Nucleus accumbens (tissue), 56 donors: ENCODE results near the gene PHLDA1.
A peak's percentile ranks its signal among the peaks of the same experiment; 100 is the strongest.

Source experiments
- DNase-seq, 56 donors: peaks; one replicate each; lab custom pipeline; 2025; lab: John Stamatoyannopoulos, UW

PHLDA1 gene

GRCh38 chr12:76038176-76038575 lies 6.6 kb upstream of the PHLDA1 start:
- no peak for DNase-seq

DNA sequence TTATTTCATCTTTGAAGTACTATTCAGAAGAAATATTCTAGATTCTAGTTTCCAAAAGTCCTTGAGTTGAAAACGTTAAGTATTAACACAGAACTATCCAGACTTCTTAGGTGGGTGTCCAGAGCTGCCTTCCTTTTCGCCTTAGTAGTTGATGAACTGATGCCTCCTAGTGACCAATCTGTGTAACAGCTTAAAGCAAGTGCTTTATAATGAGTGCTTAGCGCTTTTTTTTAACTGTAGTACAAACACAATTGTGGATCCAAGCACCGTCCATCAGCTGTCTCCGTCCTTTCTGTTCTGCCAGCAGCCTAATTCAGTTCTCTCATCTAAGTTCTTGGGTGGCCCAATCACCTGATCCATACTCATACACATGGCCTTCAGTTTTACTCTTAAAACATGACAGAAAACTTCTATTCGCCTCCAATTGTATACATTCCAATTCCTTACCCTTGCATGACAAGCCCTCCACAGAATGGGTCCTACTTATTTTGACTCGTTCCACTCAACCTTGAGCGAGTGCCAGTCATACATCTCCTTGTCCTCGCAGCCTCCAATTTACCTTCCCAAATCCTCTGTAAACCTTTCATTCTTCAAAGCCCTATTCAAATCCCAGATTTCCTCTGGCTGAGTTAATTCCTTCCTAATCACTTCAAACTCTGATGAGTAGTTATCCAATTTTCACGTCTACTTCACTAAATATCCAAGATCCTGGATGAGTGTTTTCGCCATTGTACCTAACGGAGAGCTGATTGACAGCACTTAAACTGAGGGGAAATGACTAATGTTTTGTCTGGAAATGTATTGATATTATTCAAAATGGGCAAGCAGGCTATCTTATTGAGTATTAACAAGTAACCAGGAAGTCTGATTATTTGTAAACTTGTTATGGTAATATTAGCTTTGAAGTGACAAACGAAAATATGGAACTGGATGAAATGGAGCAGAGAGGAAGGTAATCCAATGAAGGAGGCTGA lies 5.8 kb upstream of the PHLDA1 start:
- peak in 10 of 56 donors; percentile 2 to 41 (median 16) for DNase-seq

GRCh38 chr12:76035045-76035444 lies 3.5 kb upstream of the PHLDA1 start:
- no peak for DNase-seq

- no peak for DNase-seq
Measured at GRCh38 chr12:76033081-76034011, 1.8 kb upstream of the PHLDA1 start.

DNA sequence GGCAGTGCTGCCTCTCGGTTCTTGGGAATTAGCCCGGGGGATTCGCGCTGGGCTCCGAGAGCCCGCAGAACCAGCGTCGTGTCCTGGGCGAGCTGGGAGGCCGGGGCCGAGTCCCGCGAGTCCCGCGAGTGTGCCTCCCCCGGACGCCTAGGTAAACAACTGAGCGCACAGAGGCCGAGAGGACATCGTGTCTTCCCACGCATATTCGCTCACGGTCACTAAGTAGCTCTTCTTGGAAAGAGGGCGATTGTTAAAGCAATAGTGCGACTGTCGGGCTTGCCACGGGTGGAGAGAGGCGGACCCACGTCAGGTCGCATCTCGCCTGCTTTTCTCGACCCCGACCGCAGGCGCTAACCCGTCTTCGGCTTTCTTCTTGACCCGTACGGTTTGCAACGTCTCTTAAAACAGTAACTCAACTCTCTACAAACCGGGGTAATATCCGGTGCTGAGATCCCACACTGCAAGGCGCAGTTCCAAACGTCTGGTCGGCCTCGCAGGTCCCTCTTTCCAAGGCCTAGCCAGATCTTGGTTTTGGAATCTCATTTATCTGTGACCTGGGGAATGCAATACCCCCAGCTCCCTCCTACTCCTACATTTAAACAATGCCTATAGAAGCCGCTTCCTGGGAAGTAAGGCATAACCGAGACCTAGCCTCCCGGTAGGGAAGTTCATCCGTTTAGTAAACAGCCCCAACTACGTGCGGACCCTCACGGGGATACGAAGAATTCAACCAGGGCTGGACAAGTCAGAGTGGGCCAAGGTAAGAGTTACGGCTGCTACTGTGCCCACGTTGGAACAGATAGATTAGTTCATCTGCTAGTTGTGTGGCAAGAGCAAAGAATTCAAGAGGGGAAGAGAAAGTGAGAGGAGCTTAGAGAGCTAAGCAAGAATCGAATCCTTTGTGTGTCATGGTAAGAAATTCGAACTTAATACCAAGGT lies 736 bp upstream of the PHLDA1 start:
- DNase-seq = peak in 34 of 56 donors; percentile 36 to 80 (median 68)

GRCh38 chr12:76031081-76031413 lies 529 bp downstream of the PHLDA1 start:
- DNase-seq = peak in 14 of 56 donors; percentile 41 to 76 (median 64)

DNA sequence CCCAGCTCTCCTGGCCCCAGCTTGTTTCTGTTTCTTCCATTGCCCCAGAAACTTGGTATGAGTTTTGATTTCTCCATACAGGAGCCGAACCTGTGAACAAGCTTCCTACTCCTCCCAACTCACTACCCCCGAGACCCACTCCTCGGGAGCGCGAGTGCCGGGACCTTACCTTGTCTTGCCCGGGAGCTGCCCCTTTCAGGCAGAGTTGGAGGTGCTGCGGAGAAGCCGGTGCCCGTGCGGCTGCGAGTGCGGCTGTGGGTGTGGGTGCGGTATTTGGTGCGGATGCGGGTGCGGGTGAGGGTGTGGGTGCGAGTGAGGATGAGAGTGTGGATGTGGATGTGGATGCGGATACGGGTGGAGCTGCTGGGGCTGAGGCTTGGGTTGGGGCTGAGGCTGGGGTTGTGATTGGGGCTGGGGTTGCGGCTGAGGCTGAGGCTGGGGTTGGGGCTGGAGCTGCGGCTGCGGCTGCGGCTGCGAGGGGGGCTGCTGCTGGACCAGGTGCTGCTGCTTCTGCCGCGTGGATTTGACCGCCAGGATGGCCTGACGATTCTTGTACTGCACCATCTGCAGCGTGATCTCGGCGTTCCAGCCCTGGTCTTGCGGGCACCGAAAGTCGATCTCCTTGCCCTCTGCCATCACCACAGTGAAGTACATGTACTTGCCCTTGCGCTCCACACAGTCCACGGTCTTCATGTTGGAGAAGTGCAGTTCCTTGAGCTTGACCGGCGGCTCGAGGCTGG lies 1.1 kb downstream of the PHLDA1 start:
- DNase-seq = peak in 31 of 56 donors; percentile 7 to 68 (median 43)

DNA sequence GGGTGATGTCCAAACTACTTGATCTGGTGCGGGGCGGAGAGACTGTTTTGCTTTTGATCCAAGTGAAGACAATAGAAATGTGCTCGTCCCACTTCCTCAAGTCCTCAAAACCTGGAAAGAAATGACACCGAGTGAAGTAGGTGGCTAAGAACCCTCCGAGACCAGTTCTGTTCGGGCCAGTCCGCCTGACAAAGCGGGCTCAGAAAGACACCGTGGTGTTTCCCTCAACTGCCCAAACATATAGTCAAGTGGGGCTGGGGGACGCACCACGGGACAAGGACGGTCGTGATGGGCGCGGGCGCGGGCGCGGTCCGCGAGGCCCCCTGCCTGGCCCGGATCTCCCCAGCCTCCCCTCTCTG lies 1.6 kb downstream of the PHLDA1 start:
- DNase-seq = peak in 4 of 56 donors; percentile 17 to 47 (median 34)

- DNase-seq = no peak
Measured at GRCh38 chr12:76028571-76029277, 2.9 kb downstream of the PHLDA1 start.

- no peak for DNase-seq
Measured at GRCh38 chr12:76026643-76027063, 4.9 kb downstream of the PHLDA1 start.

DNA sequence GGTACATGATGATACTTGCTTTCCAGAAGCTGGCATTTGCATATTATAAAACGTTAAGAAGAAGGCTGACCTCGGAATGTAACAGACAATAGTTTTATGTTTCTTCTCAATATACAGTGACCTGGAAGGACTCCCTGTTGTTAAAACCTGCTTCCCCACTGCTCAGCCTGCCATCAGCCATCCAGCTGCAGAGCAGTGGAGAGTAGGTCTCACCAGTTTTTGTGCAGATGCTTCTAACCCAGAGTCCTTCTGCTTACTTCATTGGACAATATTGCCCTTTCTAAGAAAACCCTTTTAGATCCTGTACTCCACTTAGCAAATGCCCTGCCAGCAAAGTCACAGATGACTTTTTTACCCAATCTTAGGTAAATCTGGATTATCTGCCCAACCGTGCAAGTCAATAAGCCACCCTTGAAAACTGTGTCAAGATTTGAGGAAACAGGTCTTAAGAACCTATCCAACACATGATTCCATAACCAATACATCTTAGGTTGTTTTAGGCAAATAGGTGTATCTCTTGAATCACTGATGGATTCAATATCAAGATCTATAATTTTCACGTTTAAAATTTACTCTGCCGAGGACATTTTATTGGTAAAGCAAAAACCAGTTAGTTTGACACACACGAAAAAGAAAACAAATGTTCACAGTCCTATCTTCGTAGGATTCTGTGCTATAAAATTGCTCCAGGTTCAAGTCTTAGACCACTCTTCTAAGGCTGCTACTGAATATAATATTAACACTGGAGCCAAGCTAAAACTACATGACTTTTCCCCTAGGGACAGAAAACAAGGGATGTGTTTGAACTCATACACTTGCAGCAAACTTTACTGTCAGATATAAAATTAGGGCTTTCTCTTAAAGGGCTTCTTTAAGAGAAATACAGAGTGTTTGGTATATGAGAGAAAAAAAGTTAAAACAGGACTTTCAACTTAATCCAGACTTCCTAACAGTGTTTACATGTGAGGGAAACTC lies 5.7 kb downstream of the PHLDA1 start:
- no peak for DNase-seq

DNA sequence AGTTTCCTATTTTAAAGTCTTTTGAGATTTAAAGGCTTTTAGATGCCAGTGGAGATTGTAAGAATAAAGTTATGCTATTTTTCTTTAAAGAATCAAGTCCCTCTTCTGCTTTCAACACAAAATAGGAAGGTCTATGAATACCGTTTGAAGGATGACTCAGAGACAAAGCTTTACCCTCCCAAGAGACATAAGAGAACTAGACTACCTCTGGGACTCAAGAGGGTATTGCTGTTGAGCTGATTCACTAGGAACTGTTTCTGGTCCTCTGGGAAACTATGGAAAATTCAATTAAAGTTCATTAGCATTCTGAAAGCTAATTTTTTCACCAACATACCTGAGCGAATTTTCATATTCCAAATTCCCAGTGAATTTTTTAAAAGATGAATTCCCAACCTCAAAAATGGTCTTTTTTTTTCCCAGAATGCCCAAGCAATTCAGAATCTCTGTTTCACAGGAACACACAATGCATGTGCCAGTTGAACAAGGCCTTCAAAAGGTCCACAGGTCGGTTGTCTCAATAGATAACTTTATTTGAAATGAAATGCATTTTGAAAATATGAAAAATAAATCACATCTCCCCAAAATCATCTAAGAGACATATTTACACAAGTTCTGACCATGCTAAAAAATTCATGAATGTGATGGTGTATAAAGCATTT lies 6.5 kb downstream of the PHLDA1 start:
- DNase-seq = no peak

DNA sequence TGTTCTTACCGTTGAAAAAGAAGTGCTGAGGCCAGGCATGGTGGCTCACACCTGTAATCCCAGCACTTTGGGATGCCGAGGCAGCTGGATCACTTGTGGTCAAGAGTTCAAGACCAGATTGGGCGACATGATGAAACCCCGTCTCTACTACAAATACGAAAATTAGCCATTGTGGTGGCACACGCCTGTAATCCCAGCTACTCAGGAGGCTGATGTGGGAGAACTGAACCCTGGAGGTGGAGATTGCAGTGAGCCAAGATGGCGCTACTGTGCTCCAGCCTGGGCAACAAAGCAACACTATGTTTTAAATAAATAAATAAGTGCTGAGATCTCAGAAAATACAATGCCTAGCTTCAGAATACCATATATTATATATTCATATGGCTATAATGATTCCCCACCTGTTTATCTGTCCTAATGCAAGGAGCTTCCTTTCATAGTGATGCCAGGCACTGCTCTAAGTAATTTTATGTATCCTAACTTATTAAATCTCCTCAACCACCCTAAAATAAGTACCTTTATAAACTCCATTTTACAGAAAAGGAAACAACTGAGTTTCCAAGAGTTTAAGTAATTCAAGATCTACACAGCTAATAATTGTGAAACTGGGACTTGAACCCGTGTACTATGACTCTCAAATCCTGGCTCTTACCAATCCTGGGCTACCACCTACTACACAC lies 7.3 kb downstream of the PHLDA1 start:
- no peak for DNase-seq

GRCh38 chr12:76023069-76023690 lies 8.4 kb downstream of the PHLDA1 start:
- DNase-seq = no peak

DNA sequence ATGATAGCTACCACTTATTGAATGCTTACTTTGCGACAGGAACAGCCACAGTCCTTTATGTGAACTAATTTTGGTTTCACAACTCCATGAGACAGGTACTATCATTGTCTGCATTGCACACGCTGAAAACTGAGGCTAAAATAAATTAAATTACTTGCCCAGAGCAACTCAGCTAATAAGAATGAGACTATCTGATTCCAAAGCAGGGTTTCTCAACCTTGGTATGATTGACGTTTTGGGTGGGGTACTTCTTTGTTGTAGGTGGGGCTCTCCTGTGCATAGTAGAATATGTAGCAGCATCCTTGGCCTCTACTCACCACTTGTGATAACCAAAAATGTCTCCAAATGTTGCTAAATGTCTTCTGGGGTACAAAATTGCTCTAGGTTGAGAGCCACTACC lies 9.1 kb downstream of the PHLDA1 start:
- no peak for DNase-seq
